ENCODE measurements around the gene TMEM127.
"Not testable (repeated sequence)": the region's sequence is repeated elsewhere in the genome, so short reads cannot be mapped to it uniquely, and the experiment has no call there.

The TMEM127 gene

GRCh38 chr2:96262306-96262705, 3.5 kb downstream of the TMEM127 start:
- DNase-seq, result no peak

- DNase-seq, result no peak
Observed at GRCh38 chr2:96261328-96262003, 4.3 kb downstream of the TMEM127 start.

GRCh38 chr2:96260387-96261260, 5.2 kb downstream of the TMEM127 start:
- DNase-seq, result peak in 1 of 5 experiments; percentile 63

- DNase-seq, result no peak
Observed at GRCh38 chr2:96259497-96259921, 6.3 kb downstream of the TMEM127 start.

GRCh38 chr2:96258166-96259022, 7.4 kb downstream of the TMEM127 start:
- DNase-seq, result no peak

- not testable (repeated sequence) for DNase-seq
Observed at GRCh38 chr2:96257744-96258143, 8.1 kb downstream of the TMEM127 start.

GRCh38 chr2:96256611-96257113, 9.1 kb downstream of the TMEM127 start:
- no peak for DNase-seq

- DNase-seq, result no peak
Observed at GRCh38 chr2:96254571-96254970, 11.2 kb downstream of the TMEM127 start.

GRCh38 chr2:96253006-96253405, 12.8 kb downstream of the TMEM127 start:
- no peak for DNase-seq

- DNase-seq, result no peak
Observed at GRCh38 chr2:96252526-96252925, 13.3 kb downstream of the TMEM127 start.

- no peak for DNase-seq
Observed at GRCh38 chr2:96251721-96252292, 14.0 kb downstream of the TMEM127 start.

- DNase-seq, result no peak
Observed at GRCh38 chr2:96250188-96250587, 15.6 kb downstream of the TMEM127 start.

GRCh38 chr2:96249654-96250053, 16.1 kb downstream of the TMEM127 start:
- no peak for DNase-seq

GRCh38 chr2:96248624-96249023, 17.2 kb downstream of the TMEM127 start:
- DNase-seq, result no peak

- DNase-seq, result no peak
Observed at GRCh38 chr2:96247896-96248295, 17.9 kb downstream of the TMEM127 start.

GRCh38 chr2:96247009-96247408, 18.8 kb downstream of the TMEM127 start:
- DNase-seq, result no peak

GRCh38 chr2:96245609-96246390, 20.0 kb downstream of the TMEM127 start:
- no peak for DNase-seq

GRCh38 chr2:96243843-96244242, 22.0 kb downstream of the TMEM127 start:
- no peak for DNase-seq

- peak in 4 of 5 experiments; percentile 23 to 93 (median 28) for DNase-seq
Observed at GRCh38 chr2:96241900-96242611, 23.7 kb downstream of the TMEM127 start.

- DNase-seq, result no peak
Observed at GRCh38 chr2:96241227-96241626, 24.6 kb downstream of the TMEM127 start.

Measured in T-helper 2 cell (primary cell).